ENCODE measurements around the gene HJV.

The HJV gene

GRCh38 chr1:146020058-146021049, 1.2 kb downstream of the HJV start:
- DNase-seq = no peak

- no peak for DNase-seq
Observed at GRCh38 chr1:146019231-146020057, 2.1 kb downstream of the HJV start.

DNA sequence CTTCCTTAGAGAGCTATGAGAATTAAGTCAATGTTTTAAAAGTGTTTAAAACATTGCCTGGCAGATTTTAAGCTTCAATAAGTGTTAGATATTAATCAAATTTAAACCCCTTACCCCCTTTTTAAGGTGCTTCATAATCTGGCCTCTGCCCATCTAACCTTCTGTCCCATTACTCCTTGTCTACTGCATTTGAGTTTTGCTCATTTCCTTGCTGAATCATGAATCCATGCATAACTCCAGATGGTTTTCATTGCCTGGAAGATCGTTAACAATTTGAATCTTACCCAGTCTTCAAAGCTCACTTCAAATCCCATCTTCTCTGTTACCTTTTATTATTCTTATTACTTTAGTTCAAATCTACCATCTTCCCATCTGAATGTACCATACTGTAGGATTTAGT, 4.6 kb downstream of the HJV start:
- no peak for DNase-seq

DNA sequence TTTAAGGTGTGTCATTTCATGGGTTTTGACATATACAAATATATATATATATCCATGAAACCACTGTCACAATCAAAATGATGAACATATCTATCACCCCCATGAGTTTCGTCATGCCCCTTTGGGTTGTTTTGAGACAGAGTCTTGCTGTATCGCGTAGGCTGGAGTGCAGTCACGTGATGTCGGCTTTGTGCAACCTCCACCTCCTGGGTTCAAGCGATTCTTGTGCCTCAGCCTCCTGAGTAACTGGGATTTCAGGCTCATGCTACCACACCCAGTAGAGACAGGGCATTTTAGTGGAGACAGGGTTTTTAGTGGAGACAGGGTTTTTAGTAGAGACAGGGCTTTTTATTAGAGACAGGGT, 8.0 kb downstream of the HJV start:
- DNase-seq = no peak

- DNase-seq = peak; percentile 81
Observed at GRCh38 chr1:146012703-146013558, 8.6 kb downstream of the HJV start.

GRCh38 chr1:146010126-146010738, 11.3 kb downstream of the HJV start:
- no peak for DNase-seq

DNA sequence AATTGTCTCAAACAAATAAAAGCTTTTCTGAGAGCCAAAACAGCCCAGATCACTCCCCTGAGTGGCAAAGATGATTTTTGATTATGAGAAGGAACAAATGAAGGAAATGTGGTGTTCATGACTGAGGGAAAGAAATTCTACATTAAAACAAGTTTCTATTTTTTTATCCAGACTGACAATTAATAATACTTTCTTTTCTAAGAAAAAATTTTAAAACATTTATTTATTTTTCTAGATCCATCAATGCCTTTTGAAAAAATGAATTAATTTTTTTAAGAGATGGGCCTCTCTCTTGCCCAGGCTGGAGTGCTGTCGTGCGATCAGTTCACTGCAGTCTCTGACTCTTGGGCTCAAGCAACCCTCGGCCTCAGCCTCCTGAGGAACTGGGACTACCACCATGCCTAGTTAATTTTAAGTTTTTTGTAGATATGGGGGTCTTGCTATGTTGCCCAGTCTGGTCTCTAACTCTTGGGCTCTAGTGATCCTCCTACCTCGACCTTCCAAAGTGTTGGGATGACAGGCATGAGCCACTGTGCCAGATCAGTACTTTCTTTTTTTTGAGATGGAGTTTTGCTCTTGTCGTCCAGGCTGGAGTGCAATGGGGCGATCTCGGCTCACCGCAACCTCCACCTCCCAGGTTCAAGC, 13.9 kb downstream of the HJV start:
- no peak for DNase-seq

DNA sequence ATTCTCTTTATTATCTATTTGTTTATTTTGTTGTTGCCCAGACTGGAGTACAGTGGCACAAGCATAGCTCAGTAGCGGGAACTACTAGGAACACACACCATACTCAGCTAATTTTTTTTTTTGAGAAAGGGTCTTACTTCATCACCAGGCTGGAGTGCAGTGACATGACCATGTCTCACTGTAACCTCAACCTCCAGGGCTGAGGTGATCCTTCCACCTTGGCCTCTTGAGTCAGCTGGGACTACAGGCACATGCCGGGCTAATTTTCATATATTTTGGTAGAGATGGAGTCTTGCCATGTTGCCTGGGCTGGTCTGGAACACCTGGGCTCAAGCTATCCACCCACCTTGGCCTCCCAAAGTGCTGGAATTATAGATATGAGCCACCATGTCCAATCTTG, 19.8 kb downstream of the HJV start:
- DNase-seq = no peak

- DNase-seq = no peak
Observed at GRCh38 chr1:145999321-146000024, 22.1 kb downstream of the HJV start.

DNA sequence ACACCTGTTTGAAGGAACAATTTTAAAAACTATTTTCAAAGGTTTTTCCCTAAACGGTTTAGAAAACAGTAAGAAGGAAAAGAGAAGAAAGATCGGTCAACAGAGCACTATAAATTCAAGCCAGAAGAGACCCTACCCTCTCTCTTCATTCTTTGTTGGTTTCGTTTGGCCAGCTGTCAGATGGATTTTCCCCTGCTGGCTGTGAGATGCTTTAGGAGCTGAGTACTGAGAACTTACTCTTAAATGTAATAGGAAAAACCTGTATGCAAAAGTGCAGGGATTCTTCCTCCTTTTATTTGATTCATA, 23.9 kb downstream of the HJV start:
- DNase-seq = no peak

- DNase-seq = peak; percentile 44
Observed at GRCh38 chr1:145997016-145997717, 24.4 kb downstream of the HJV start.

- peak; percentile 98 for DNase-seq
Observed at GRCh38 chr1:145996433-145997015, 25.0 kb downstream of the HJV start, which contains the start of gene TXNIP. TSS of gene TXNIP (minus strand) at chr1:145996579. CDS start at chr1:145996266, 313 bp downstream.

DNA sequence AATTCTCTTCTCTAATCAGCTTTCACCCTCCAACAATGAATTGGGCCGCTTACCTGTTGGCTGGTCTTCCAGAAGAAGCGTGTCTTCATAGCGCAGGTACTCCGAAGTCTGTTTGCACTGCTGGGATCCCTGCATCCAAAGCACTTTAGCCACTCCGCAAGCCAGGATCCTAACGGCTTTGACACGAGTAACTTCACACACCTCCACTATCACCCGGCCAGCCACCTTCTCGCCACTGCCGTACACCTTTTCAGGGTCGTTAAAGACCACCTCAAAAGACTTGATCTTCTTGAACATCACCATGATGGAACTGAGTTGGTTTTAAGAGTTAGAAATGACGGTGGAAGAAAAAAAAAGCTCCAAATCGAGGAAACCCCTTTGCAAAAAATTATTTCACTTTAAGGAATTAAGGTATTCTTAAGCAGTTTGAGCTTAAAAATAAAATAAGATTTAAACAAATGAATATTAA, 25.5 kb downstream of the HJV start:
- no peak for DNase-seq

GRCh38 chr1:145995148-145995881, 26.2 kb downstream of the HJV start:
- no peak for DNase-seq

- DNase-seq = no peak
Observed at GRCh38 chr1:145994391-145995120, 27.0 kb downstream of the HJV start.

- no peak for DNase-seq
Observed at GRCh38 chr1:145993618-145994390, 27.7 kb downstream of the HJV start.

GRCh38 chr1:145992958-145993617, 28.4 kb downstream of the HJV start:
- no peak for DNase-seq

Measured in EL (cell line).